H1 (cell line): ENCODE data around the gene DPYD. TPM values are rescaled to one million over a fixed set of nuclear protein-coding genes. Genes with fewer than 3 reads are reported as not detected.

Experiments
- BACH1 ChIP-seq: IDR thresholded peaks from 2 replicates; pipeline ENCODE4 v1.6.1; 2012; ENCODE audit warnings: low read length, improper control_type of control experiment
- RBBP5 ChIP-seq: IDR thresholded peaks from 2 replicates; pipeline ENCODE4 v1.7.1; 2012; ENCODE audit warnings: low read depth, mild to moderate bottlenecking, inconsistent platforms, low read length, moderate library complexity, borderline replicate concordance
- polyA plus RNA-seq, 7 experiments: library from polyadenylated mRNA; depleted of rRNA in 3 of 7; stranded (reverse) in 5 of 7; unstranded in 2 of 7; fragments of >200 nt in 5 of 7; fragments of 200-250 nt in 2 of 7; gene quantifications; 1 replicate in 5 of 7; 2 replicates in 1 of 7; 4 replicates in 1 of 7; pipeline versions ENCODE4 v1.2.1 to v1.2.3, GENCODE V29; 2011 to 2013; ENCODE audit warnings: missing spikeins in 2 of 7, mixed read lengths in 2 of 7
- total RNA-seq: library from RNA; stranded (reverse); fragmentation: NEBNext Ultra II Directional; extraction: Animal tissue kit (Norgen Biotek cat#: 25700); gene quantifications from 2 replicates; pipeline ENCODE4 v1.2.1, GENCODE V29; 2021
- TF ChIP-seq, protein P1 (sequence below): IDR thresholded peaks from 2 replicates; pipeline ENCODE4 v1.6.1; 2012; ENCODE audit warnings: inconsistent platforms

The DPYD gene
- total and polyA plus RNA-seq, 2 of the 8 experiments (the other 6 are each of a cell fraction or from before 2014, with no cell fraction given) = 0.29 to 0.73 TPM

DNA sequence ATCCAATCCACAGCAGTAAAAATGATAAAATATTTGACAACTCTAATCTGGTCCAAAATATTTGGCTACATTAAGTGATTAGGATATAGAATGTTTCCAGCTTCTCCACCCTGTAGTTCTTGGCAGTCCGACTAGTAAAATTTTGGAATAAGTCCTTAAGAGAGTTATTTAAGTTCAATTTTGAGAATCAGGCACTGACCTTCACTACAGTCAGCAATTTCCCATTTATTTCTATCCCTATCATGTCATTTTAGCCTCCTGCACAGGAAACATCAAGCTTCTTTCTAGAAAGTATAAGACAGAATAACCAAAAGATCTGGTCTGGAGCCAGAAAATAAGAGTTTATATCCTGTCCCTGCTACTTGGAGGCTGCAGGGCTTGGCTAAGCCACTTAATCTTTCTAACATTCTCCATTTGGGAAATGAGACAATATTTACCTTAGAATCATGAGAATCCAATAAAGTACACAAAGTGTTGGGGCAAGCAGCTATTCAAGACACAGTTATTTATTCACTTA is 162.2 kb downstream of the DPYD start (continued):
- TF ChIP-seq, protein P1, sequence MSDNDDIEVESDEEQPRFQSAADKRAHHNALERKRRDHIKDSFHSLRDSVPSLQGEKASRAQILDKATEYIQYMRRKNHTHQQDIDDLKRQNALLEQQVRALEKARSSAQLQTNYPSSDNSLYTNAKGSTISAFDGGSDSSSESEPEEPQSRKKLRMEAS = no peak
- TF ChIP-seq RBBP5 = no peak
- no peak for TF ChIP-seq BACH1
